H9 (cell line): Measurements from ENCODE around the gene HDHD3. TPM values are rescaled to one million over a fixed set of nuclear protein-coding genes. Genes with fewer than 3 reads are reported as not detected.

Experiments used
- DNase-seq: peaks from one replicate; pipeline ENCODE4 v3.0.0-alpha.2; 2017
- H2AFZ ChIP-seq: one replicate; pipeline ENCODE4 v1.6.1; 2013; ENCODE audit warnings: mild to moderate bottlenecking, low read length, control low read depth, moderate library complexity
- H2AK5ac ChIP-seq: 2 replicates; pipeline ENCODE4 v1.6.1; 2013; ENCODE audit warnings: low read length, control low read depth, mixed read lengths; ENCODE audit not compliant: insufficient read length
- H2BK120ac ChIP-seq: one replicate; pipeline ENCODE4 v1.6.1; 2013; ENCODE audit warnings: low read depth, mild to moderate bottlenecking, low read length, control low read depth, inconsistent platforms; ENCODE audit not compliant: poor library complexity, severe bottlenecking
- H2BK12ac ChIP-seq: 2 replicates; pipeline ENCODE4 v1.6.1; 2013; ENCODE audit warnings: low read length, control low read depth, mixed read lengths, low read depth; ENCODE audit not compliant: insufficient read length
- H2BK15ac ChIP-seq: 2 replicates; pipeline ENCODE4 v1.6.1; 2013; ENCODE audit warnings: low read depth, low read length, control low read depth
- H2BK20ac ChIP-seq: one replicate; pipeline ENCODE4 v1.6.1; 2013; ENCODE audit warnings: low read depth, mild to moderate bottlenecking, low read length, control low read depth, inconsistent platforms; ENCODE audit not compliant: poor library complexity, severe bottlenecking
- H2BK5ac ChIP-seq: 2 replicates; pipeline ENCODE4 v1.6.1; 2013; ENCODE audit warnings: low read length, control low read depth, mixed read lengths; ENCODE audit not compliant: insufficient read length
- H3K14ac ChIP-seq: 2 replicates; pipeline ENCODE4 v1.6.1; 2013; ENCODE audit warnings: low read length, control low read depth; ENCODE audit not compliant: insufficient read depth
- H3K18ac ChIP-seq: 2 replicates; pipeline ENCODE4 v1.6.1; 2013; ENCODE audit warnings: low read depth, mild to moderate bottlenecking, mixed read lengths, low read length, control low read depth; ENCODE audit not compliant: insufficient read length
- H3K23ac ChIP-seq: 2 replicates; pipeline ENCODE4 v1.6.1; 2013; ENCODE audit warnings: low read length, control low read depth, mixed read lengths, low read depth; ENCODE audit not compliant: insufficient read length
- H3K23me2 ChIP-seq: 2 replicates; pipeline ENCODE4 v1.6.1; 2013; ENCODE audit warnings: low read depth, mild to moderate bottlenecking, mixed read lengths, low read length, control low read depth; ENCODE audit not compliant: insufficient read length, poor library complexity, severe bottlenecking
- H3K27ac ChIP-seq: 2 replicates; pipeline ENCODE4 v1.5.1; 2013; ENCODE audit warnings: low read length, control low read depth, mixed read lengths, low read depth; ENCODE audit not compliant: insufficient read length
- H3K27me3 ChIP-seq: 2 replicates; pipeline ENCODE4 v1.6.1; 2013; ENCODE audit warnings: low read length, control low read depth, inconsistent platforms; ENCODE audit not compliant: insufficient read depth
- H3K4ac ChIP-seq: 2 replicates; pipeline ENCODE4 v1.6.1; 2013; ENCODE audit warnings: low read depth, mild to moderate bottlenecking, control low read depth, inconsistent platforms, low read length, moderate library complexity
- H3K4me1 ChIP-seq: 2 replicates; pipeline ENCODE4 v1.6.1; 2013; ENCODE audit warnings: low read length, control low read depth, inconsistent platforms; ENCODE audit not compliant: insufficient read depth
- H3K4me2 ChIP-seq: 2 replicates; pipeline ENCODE4 v1.6.1; 2013; ENCODE audit warnings: low read length, control low read depth, mixed read lengths; ENCODE audit not compliant: insufficient read length, insufficient read depth
- H3K56ac ChIP-seq: 2 replicates; pipeline ENCODE4 v1.6.1; 2013; ENCODE audit warnings: low read depth, mild to moderate bottlenecking, mixed read lengths, low read length, control low read depth; ENCODE audit not compliant: insufficient read length
- H3K79me1 ChIP-seq: 2 replicates; pipeline ENCODE4 v1.6.1; 2013; ENCODE audit warnings: low read depth, mild to moderate bottlenecking, moderate library complexity, low read length, control low read depth, inconsistent platforms; ENCODE audit not compliant: insufficient read depth, poor library complexity, severe bottlenecking
- H3K79me2 ChIP-seq: 2 replicates; pipeline ENCODE4 v1.6.1; 2013; ENCODE audit warnings: low read length, control low read depth, inconsistent platforms; ENCODE audit not compliant: insufficient read depth
- H3K9ac ChIP-seq: 2 replicates; pipeline ENCODE4 v1.6.1; 2013; ENCODE audit warnings: low read length, control low read depth, mixed read lengths; ENCODE audit not compliant: insufficient read length; ENCODE audit errors: extremely low read depth
- H3K9me3 ChIP-seq: one replicate; pipeline ENCODE4 v1.6.1; 2013; ENCODE audit warnings: low read depth, low read length, inconsistent platforms; ENCODE audit not compliant: control insufficient read depth
- H3T11ph ChIP-seq: one replicate; pipeline ENCODE4 v1.6.1; 2013; ENCODE audit warnings: mild to moderate bottlenecking, low read length, control low read depth, inconsistent platforms
- H4K20me1 ChIP-seq: one replicate; pipeline ENCODE4 v1.6.1; 2013; ENCODE audit not compliant: control insufficient read depth, insufficient read length, insufficient read depth
- H4K5ac ChIP-seq: 2 replicates; pipeline ENCODE4 v1.6.1; 2013; ENCODE audit warnings: low read depth, mild to moderate bottlenecking, mixed read lengths, low read length, control low read depth; ENCODE audit not compliant: insufficient read length
- H4K8ac ChIP-seq: replicated peaks from 2 replicates; pipeline ENCODE4 v1.6.1; 2013; ENCODE audit warnings: low read length, control low read depth, mixed read lengths, low read depth; ENCODE audit not compliant: insufficient read length
- H4K91ac ChIP-seq: 2 replicates; pipeline ENCODE4 v1.6.1; 2013; ENCODE audit warnings: low read depth, mild to moderate bottlenecking, moderate library complexity, mixed read lengths, low read length, control low read depth; ENCODE audit not compliant: insufficient read length
- H3K27ac Mint-ChIP-seq, 3 experiments: 2 replicates in 2 of 3; 3 replicates in 1 of 3; pipeline ENCODE4 v1.8.0; 2020 to 2021; ENCODE audit warnings: mixed read lengths in 3 of 3, mild to moderate bottlenecking in 1 of 3, moderate library complexity in 1 of 3
- H3K27me3 Mint-ChIP-seq: 2 replicates; pipeline ENCODE4 v1.8.0; 2021; ENCODE audit warnings: low read depth, mild to moderate bottlenecking, moderate library complexity, mixed read lengths
- H3K36me3 Mint-ChIP-seq, 3 experiments: 2 replicates in 2 of 3; 3 replicates in 1 of 3; pipeline ENCODE4 v1.8.0; 2020 to 2021; ENCODE audit warnings: low read depth in 3 of 3, mixed read lengths in 3 of 3; ENCODE audit not compliant: insufficient read depth in 1 of 3
- H3K4me1 Mint-ChIP-seq, 2 experiments: 2 replicates each; pipeline ENCODE4 v1.8.0; 2020; ENCODE audit warnings: mixed read lengths in 2 of 2
- H3K4me3 Mint-ChIP-seq, 2 experiments: 2 replicates in 1 of 2; 3 replicates in 1 of 2; pipeline ENCODE4 v1.8.0; 2020 to 2021; ENCODE audit warnings: mild to moderate bottlenecking in 2 of 2, mixed read lengths in 2 of 2, moderate library complexity in 1 of 2
- H3K9me3 Mint-ChIP-seq, 2 experiments: 2 replicates in 1 of 2; 3 replicates in 1 of 2; pipeline ENCODE4 v1.8.0; 2020; ENCODE audit warnings: mild to moderate bottlenecking in 2 of 2, mixed read lengths in 2 of 2, moderate library complexity in 1 of 2
- CTCF ChIP-seq: fragments of 200-600 bp; sonication (generic); conservative IDR thresholded peaks from 3 replicates; pipeline ENCODE4 v1.8.0; 2021; ENCODE audit warnings: antibody characterized with exemption, mild to moderate bottlenecking
- WGBS: extraction: QIAGEN DNeasy Blood & Tissue Kit; methylation state at CpG from one replicate; pipeline ENCODE4 v1.1.7; 2013; ENCODE audit warnings: missing lambda C conversion rate, low lambda C conversion rate, mixed read lengths; ENCODE audit not compliant: insufficient read length; ENCODE audit errors: extremely low coverage; 5-methylcytosine and 5-hydroxymethylcytosine counted together
- total RNA-seq: library from RNA; stranded (reverse); gene quantifications from 2 replicates; pipeline ENCODE4 v1.2.1, GENCODE V29; 2021

Gene HDHD3
- total RNA-seq, 1 experiment from 2014 or later, result 10.9 TPM

- H3K27me3 ChIP-seq, result no peaks in the 10 kb centered on the region
- TF ChIP-seq CTCF, result no peak
These were observed 12.7 kb upstream of the HDHD3 start for GRCh38 chr9:113389451-113389850.

More at GRCh38 chr9:113389451-113389850, 12.7 kb upstream of the HDHD3 start:
- no peaks in the 10 kb centered on the region for H3K23me2 ChIP-seq
- H3K9ac ChIP-seq, result no peak overlapping the region
- no peaks in the 10 kb centered on the region for H3K9me3 Mint-ChIP-seq
- no peak overlapping the region for H3K23ac ChIP-seq
- H3T11ph ChIP-seq, result no peak overlapping the region
- peaks cover 3 to 47% (median 35%) of the 10 kb centered on the region in 3 experiments; a peak in 5 of 7 replicates for H3K36me3 Mint-ChIP-seq
- no peak overlapping the region for H2BK20ac ChIP-seq
- no peak overlapping the region for H3K27ac Mint-ChIP-seq
- H3K79me1 ChIP-seq, result no peaks in the 10 kb centered on the region
- H2AK5ac ChIP-seq, result no peak overlapping the region
- H3K79me2 ChIP-seq, result no peaks in the 10 kb centered on the region
- H2AFZ ChIP-seq, result no peak overlapping the region
- H3K56ac ChIP-seq, result no peak overlapping the region
- no CpG with 5 or more reads among the region's 11 CpGs for WGBS
- no peak overlapping the region for H4K91ac ChIP-seq
- no peak overlapping the region for H2BK120ac ChIP-seq
- H3K4me1 ChIP-seq, result no peaks in the 10 kb centered on the region
- no peak for DNase-seq
- H4K5ac ChIP-seq, result no peak overlapping the region
- H2BK12ac ChIP-seq, result no peak overlapping the region
- H3K18ac ChIP-seq, result no peak overlapping the region
- no peak overlapping the region for H3K4me2 ChIP-seq
- no peak overlapping the region for H3K4me3 Mint-ChIP-seq
- H2BK5ac ChIP-seq, result no peak overlapping the region
- H3K27ac ChIP-seq, result no peak overlapping the region
- no peak overlapping the region for H4K8ac ChIP-seq
- H3K4me1 Mint-ChIP-seq, result no peaks in the 10 kb centered on the region
- H3K14ac ChIP-seq, result no peak overlapping the region
- no peak overlapping the region for H2BK15ac ChIP-seq
- no peaks in the 10 kb centered on the region for H3K27me3 Mint-ChIP-seq
- no peak overlapping the region for H3K4ac ChIP-seq
- no peaks in the 10 kb centered on the region for H3K9me3 ChIP-seq
- no peaks in the 10 kb centered on the region for H4K20me1 ChIP-seq
